ENCODE data around the gene THSD4.

DNA sequence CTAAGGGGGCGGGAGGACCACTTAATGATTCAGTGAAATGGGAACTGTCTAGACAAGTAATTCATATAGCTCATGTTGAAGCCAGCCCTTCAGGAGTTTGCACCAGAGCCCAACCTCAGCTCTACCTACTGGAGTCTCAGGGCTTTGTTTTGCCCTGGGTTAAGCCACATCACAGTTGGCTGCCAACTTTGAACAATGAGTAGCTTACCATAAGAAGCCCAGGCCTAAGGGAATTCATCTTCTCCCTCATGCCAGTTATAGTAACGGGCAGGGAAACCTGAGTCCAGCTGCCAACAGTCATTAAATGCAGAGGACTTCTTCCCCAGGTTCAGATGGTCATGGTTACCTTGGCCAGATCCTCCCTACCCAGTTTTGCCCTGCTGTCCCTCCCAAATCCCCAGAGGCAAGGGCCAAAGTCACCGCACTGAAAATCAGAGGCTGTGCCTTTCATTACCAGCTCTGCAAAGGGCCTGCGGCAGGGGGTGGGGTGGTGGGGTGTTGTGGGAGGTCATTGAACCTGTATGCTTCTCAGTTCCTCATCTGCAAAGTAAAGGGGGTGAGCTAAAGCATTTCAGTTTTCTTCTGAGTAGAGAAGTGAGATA lies 392.9 kb downstream of the THSD4 start:
- TF ChIP-seq, protein P1, sequence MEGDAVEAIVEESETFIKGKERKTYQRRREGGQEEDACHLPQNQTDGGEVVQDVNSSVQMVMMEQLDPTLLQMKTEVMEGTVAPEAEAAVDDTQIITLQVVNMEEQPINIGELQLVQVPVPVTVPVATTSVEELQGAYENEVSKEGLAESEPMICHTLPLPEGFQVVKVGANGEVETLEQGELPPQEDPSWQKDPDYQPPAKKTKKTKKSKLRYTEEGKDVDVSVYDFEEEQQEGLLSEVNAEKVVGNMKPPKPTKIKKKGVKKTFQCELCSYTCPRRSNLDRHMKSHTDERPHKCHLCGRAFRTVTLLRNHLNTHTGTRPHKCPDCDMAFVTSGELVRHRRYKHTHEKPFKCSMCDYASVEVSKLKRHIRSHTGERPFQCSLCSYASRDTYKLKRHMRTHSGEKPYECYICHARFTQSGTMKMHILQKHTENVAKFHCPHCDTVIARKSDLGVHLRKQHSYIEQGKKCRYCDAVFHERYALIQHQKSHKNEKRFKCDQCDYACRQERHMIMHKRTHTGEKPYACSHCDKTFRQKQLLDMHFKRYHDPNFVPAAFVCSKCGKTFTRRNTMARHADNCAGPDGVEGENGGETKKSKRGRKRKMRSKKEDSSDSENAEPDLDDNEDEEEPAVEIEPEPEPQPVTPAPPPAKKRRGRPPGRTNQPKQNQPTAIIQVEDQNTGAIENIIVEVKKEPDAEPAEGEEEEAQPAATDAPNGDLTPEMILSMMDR (conservative IDR thresholded peaks at IDR 0.05), result no peak
- no peak for TF ChIP-seq EZH2 (IDR thresholded peaks at IDR 0.05; ENCODE audit: low read depth)
